Keratinocyte (primary cell): ENCODE results near the gene UGGT2.

Experiments
- CTCF ChIP-seq, 3 experiments: IDR thresholded peaks in 1 of 3; conservative IDR thresholded peaks in 1 of 3; optimal IDR thresholded peaks in 1 of 3; 2 replicates in 2 of 3; 3 replicates in 1 of 3; pipeline versions ENCODE3 to v1.5.1; 2011; ENCODE audit warnings: low read length in 3 of 3, mild to moderate bottlenecking in 3 of 3, moderate library complexity in 2 of 3, control low read depth in 1 of 3, inconsistent platforms in 1 of 3; ENCODE audit not compliant: insufficient read depth in 2 of 3; ENCODE audit errors: extremely low read depth in 1 of 3
- EZH2 ChIP-seq: IDR thresholded peaks from one replicate; pipeline ENCODE4 v1.6.1; 2012; ENCODE audit warnings: inconsistent platforms, mild to moderate bottlenecking, low read length, moderate library complexity

DNA sequence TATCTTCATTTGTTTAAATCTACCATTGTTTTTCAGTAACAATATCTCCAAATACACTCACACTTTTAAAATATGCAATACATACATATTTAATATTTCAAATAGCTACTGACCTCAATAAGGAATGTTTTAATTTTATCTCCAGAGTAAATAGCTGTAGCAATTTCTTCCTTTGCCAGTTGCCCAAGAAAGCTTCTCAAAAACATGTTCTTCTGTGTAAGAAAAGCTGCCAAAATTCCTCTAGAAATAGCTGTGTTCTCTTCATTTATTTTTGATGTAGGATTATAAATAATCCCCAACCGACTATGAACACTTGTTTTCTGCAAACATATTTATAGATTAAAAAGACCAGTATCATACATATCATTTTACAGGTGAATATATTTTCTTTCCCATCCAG is 150.5 kb downstream of the UGGT2 start:
- no peak for TF ChIP-seq CTCF (optimal IDR thresholded peaks at IDR 0.05 in 1 of 3, IDR thresholded peaks at IDR 0.05 in 1 of 3, conservative IDR thresholded peaks at IDR 0.05 in 1 of 3; ENCODE audit: extremely low read depth in 1 of 3, insufficient read depth in 2 of 3, low read length in 3 of 3)
- TF ChIP-seq EZH2, result no peak
